ENCODE data around the gene RAP1GAP2. TPM values are rescaled to one million over a fixed set of nuclear protein-coding genes. Genes with fewer than 3 reads are reported as not detected.

RAP1GAP2 gene
- polyA plus RNA-seq, 3 donors, result 1.5 to 48.4 (median 6.1) TPM

GRCh38 chr17:3038941-3039340, 242.7 kb downstream of the RAP1GAP2 start:
- Mint-ChIP-seq H3K4me3 (peak overlapping the region in 1 of 2 donors; percentile 42), H3K36me3 (peaks cover 14 to 19% of the 10 kb centered on the region in 2 donors), H3K9me3 (peaks cover 5 to 7% (median 7%) of the 10 kb centered on the region in 7 donors), H3K27ac (peak overlapping the region in 6 of 7 donors; percentile 57 to 80 (median 76)), H3K4me1 (peaks cover 17% of the 10 kb centered on the region), H3K27me3 (ENCODE audit: low read depth in 3 of 3) (peaks cover 2 to 12% (median 2%) of the 10 kb centered on the region in 3 donors)
- Histone ChIP-seq H3K9ac (ENCODE audit: insufficient read depth, low read length, poor library complexity, severe bottlenecking) (no peak overlapping the region), H3K27ac (ENCODE audit: low read depth in 1 of 2, low read length in 2 of 2) (no peak overlapping the region), H3K4me1 (ENCODE audit: control insufficient read depth in 1 of 2, insufficient read depth in 2 of 2, low read length in 2 of 2) (peaks cover 14 to 15% of the 10 kb centered on the region in 2 donors), H2AFZ (ENCODE audit: insufficient read depth, low read depth, low read length, poor library complexity, severe bottlenecking) (no peak overlapping the region), H3K4me3 (replicated peaks in 1 of 3; ENCODE audit: low read depth in 2 of 3, low read length in 3 of 3) (no peak overlapping the region), H4K20me1 (ENCODE audit: insufficient read depth, low read length) (peaks cover 16% of the 10 kb centered on the region), H3K79me2 (ENCODE audit: insufficient read depth, low read length) (no peaks in the 10 kb centered on the region), H3K9me3 (replicated peaks in 1 of 2; ENCODE audit: control insufficient read depth in 1 of 2, insufficient read depth in 1 of 2, low read length in 2 of 2) (peaks cover 6% of the 10 kb centered on the region in 2 donors), H3K4me2 (replicated peaks; ENCODE audit: extremely low read depth, low read length, poor library complexity, severe bottlenecking) (no peak overlapping the region), H3K36me3 (replicated peaks in 1 of 2; ENCODE audit: control insufficient read depth in 1 of 2, insufficient read depth in 2 of 2, low read length in 2 of 2) (peaks cover 7 to 14% of the 10 kb centered on the region in 2 donors), H3K27me3 (ENCODE audit: control insufficient read depth in 2 of 2, insufficient read depth in 2 of 2, low read length in 2 of 2) (no peaks in the 10 kb centered on the region)
- intact Hi-C loops (cut with micrococcal nuclease), result no loop called here
- no CpG with 5 or more reads among the region's 5 CpGs for WGBS (ENCODE audit: insufficient coverage)
- no peak for TF ChIP-seq CTCF (IDR thresholded peaks at IDR 0.05)
- no peak for DNase-seq

DNA sequence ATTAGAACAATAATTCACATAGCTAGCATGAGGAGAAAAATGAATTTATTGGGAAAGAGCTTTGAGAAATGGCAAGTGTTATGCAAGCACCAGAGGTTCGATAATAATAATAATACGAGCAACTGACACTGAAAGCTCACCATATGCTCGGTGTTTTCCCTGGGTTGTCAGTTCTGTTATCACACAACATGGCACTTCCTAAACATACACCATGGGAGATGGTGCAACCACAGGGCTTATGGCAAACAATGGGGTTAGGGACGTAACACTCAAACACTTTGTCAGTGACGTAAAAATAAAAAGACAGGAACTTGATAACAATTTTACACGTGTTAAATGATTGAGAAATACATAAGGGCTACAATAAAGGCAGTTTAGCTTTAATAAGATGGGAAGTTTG, 243.5 kb downstream of the RAP1GAP2 start:
- intact Hi-C loops (cut with micrococcal nuclease), result loop anchor here in 1 of 2 donors (10.0 kb wide), 1 partner anchor 595 kb away; the partner anchor contains the start of genes CTNS and SHPK
- Histone ChIP-seq H3K4me1 (ENCODE audit: control insufficient read depth in 1 of 2, insufficient read depth in 2 of 2, low read length in 2 of 2) (peaks cover 14 to 15% of the 10 kb centered on the region in 2 donors), H3K4me2 (replicated peaks; ENCODE audit: extremely low read depth, low read length, poor library complexity, severe bottlenecking) (peak overlapping the region; percentile 22), H3K27me3 (ENCODE audit: control insufficient read depth in 2 of 2, insufficient read depth in 2 of 2, low read length in 2 of 2) (no peaks in the 10 kb centered on the region), H3K9me3 (replicated peaks in 1 of 2; ENCODE audit: control insufficient read depth in 1 of 2, insufficient read depth in 1 of 2, low read length in 2 of 2) (peaks cover 10 to 14% of the 10 kb centered on the region in 2 donors), H4K20me1 (ENCODE audit: insufficient read depth, low read length) (peaks cover 16% of the 10 kb centered on the region), H3K27ac (ENCODE audit: low read depth in 1 of 2, low read length in 2 of 2) (peak overlapping the region in 1 of 2 donors; percentile 9), H3K79me2 (ENCODE audit: insufficient read depth, low read length) (no peaks in the 10 kb centered on the region), H3K4me3 (replicated peaks in 1 of 3; ENCODE audit: low read depth in 2 of 3, low read length in 3 of 3) (peak overlapping the region in 1 of 3 experiments; percentile 13), H3K36me3 (replicated peaks in 1 of 2; ENCODE audit: control insufficient read depth in 1 of 2, insufficient read depth in 2 of 2, low read length in 2 of 2) (peaks cover 6 to 7% of the 10 kb centered on the region in 2 donors), H2AFZ (ENCODE audit: insufficient read depth, low read depth, low read length, poor library complexity, severe bottlenecking) (no peak overlapping the region), H3K9ac (ENCODE audit: insufficient read depth, low read length, poor library complexity, severe bottlenecking) (no peak overlapping the region)
- TF ChIP-seq CTCF (IDR thresholded peaks at IDR 0.05), result no peak
- peaks cover 9 to 11% of the 10 kb centered on the region in 2 donors for H3K36me3 Mint-ChIP-seq
- H3K27ac Mint-ChIP-seq, result peak overlapping the region in 6 of 7 donors; percentile 22 to 80 (median 76)
- peaks cover 8 to 14% (median 12%) of the 10 kb centered on the region in 7 donors for H3K9me3 Mint-ChIP-seq
- DNase-seq, result peak; percentile 80 to 87 (median 81)
- 0% methylated on average over 2 of the region's 6 CpGs for WGBS (ENCODE audit: insufficient coverage)
- peaks cover 17% of the 10 kb centered on the region for H3K4me1 Mint-ChIP-seq
- H3K27me3 Mint-ChIP-seq (ENCODE audit: low read depth in 3 of 3), result peaks cover 2 to 12% (median 2%) of the 10 kb centered on the region in 3 donors
- peak overlapping the region; percentile 12 to 52 for H3K4me3 Mint-ChIP-seq

All from CD14-positive monocyte (primary cell).